ENCODE results near the gene PSMA1.

PSMA1 gene

GRCh38 chr11:14529321-14529720, 9.1 kb upstream of the PSMA1 start:
- Histone ChIP-seq H3K4me1 (ENCODE audit: insufficient read depth, low read length) (no peaks in the 10 kb centered on the region), H3K4me3 (ENCODE audit: low read depth in 1 of 2, low read length in 2 of 2) (no peak overlapping the region), H3K36me3 (ENCODE audit: insufficient read depth, low read length) (no peaks in the 10 kb centered on the region), H3K27me3 (ENCODE audit: control insufficient read depth in 1 of 2, insufficient read depth in 2 of 2, low read length in 2 of 2) (no peaks in the 10 kb centered on the region), H3K9ac (ENCODE audit: low read length) (no peak overlapping the region), H3K9me3 (ENCODE audit: low read length) (no peaks in the 10 kb centered on the region), H3K27ac (ENCODE audit: low read depth, low read length) (no peak overlapping the region)

DNA sequence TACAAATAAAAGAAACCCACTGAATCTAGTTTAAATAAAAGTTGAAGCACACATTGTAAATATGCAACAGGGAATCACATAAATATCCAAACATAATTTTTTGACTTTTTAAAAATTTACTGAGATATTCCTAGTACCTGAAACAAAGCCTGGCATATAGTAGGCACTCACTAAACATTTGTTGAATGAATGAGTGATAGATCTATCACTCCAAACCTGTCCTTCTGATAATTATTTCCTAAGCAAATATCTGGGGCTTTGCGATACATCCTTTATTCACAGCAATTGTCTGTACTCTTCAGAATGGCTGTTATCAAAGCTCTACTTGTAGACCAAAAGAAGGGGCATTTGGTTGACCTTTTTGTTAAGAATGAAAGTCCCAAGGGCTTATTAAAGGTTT, 2.6 kb upstream of the PSMA1 start:
- Histone ChIP-seq H3K9ac (ENCODE audit: low read length) (no peak overlapping the region), H3K27me3 (ENCODE audit: control insufficient read depth in 1 of 2, insufficient read depth in 2 of 2, low read length in 2 of 2) (no peaks in the 10 kb centered on the region), H3K4me3 (ENCODE audit: low read depth in 1 of 2, low read length in 2 of 2) (no peak overlapping the region), H3K36me3 (ENCODE audit: insufficient read depth, low read length) (no peaks in the 10 kb centered on the region), H3K27ac (ENCODE audit: low read depth, low read length) (no peak overlapping the region), H3K4me1 (ENCODE audit: insufficient read depth, low read length) (peaks cover 19% of the 10 kb centered on the region), H3K9me3 (ENCODE audit: low read length) (no peaks in the 10 kb centered on the region)

- Histone ChIP-seq H3K4me1 (ENCODE audit: insufficient read depth, low read length) (peaks cover 19% of the 10 kb centered on the region), H3K36me3 (ENCODE audit: insufficient read depth, low read length) (no peaks in the 10 kb centered on the region), H3K9ac (ENCODE audit: low read length) (no peak overlapping the region), H3K4me3 (ENCODE audit: low read depth in 1 of 2, low read length in 2 of 2) (no peak overlapping the region), H3K27ac (ENCODE audit: low read depth, low read length) (no peak overlapping the region), H3K27me3 (ENCODE audit: control insufficient read depth in 1 of 2, insufficient read depth in 2 of 2, low read length in 2 of 2) (no peaks in the 10 kb centered on the region), H3K9me3 (ENCODE audit: low read length) (no peaks in the 10 kb centered on the region)
These were observed 2.1 kb upstream of the PSMA1 start for GRCh38 chr11:14522245-14522644.

GRCh38 chr11:14520747-14521151, 563 bp upstream of the PSMA1 start:
- Histone ChIP-seq H3K4me1 (ENCODE audit: insufficient read depth, low read length) (peaks cover 19% of the 10 kb centered on the region), H3K36me3 (ENCODE audit: insufficient read depth, low read length) (peaks cover 5% of the 10 kb centered on the region), H3K9ac (ENCODE audit: low read length) (peak overlapping the region; percentile 63), H3K27ac (ENCODE audit: low read depth, low read length) (peak overlapping the region; percentile 93), H3K27me3 (ENCODE audit: control insufficient read depth in 1 of 2, insufficient read depth in 2 of 2, low read length in 2 of 2) (no peaks in the 10 kb centered on the region), H3K9me3 (ENCODE audit: low read length) (no peaks in the 10 kb centered on the region), H3K4me3 (ENCODE audit: low read depth in 1 of 2, low read length in 2 of 2) (peak overlapping the region; percentile 39 to 86)

GRCh38 chr11:14519597-14519916, 629 bp downstream of the PSMA1 start:
- Histone ChIP-seq H3K4me1 (ENCODE audit: insufficient read depth, low read length) (peaks cover 19% of the 10 kb centered on the region), H3K9me3 (ENCODE audit: low read length) (no peaks in the 10 kb centered on the region), H3K9ac (ENCODE audit: low read length) (peak overlapping the region; percentile 50), H3K27ac (ENCODE audit: low read depth, low read length) (peak overlapping the region; percentile 93), H3K27me3 (ENCODE audit: control insufficient read depth in 1 of 2, insufficient read depth in 2 of 2, low read length in 2 of 2) (no peaks in the 10 kb centered on the region), H3K4me3 (ENCODE audit: low read depth in 1 of 2, low read length in 2 of 2) (peak overlapping the region; percentile 72 to 86), H3K36me3 (ENCODE audit: insufficient read depth, low read length) (peaks cover 8% of the 10 kb centered on the region)

DNA sequence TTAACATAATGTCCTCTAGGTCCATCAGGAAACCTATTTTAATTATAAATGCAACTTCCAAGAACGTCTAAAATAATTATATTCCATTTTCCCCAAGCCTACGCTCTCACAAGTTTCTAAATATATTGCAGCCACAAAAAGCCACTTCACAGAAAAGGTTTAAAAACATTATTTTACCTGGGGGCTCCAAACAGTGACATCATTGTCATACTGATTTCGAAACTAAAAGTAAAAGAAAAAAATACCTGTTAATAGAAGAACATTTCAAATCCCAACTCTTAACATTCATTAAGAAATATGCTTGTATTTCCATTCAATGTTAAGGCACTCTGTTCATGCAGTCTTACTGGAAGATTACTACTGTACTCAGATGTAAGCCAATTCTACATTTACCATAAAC, 1.4 kb downstream of the PSMA1 start:
- Histone ChIP-seq H3K4me3 (ENCODE audit: low read depth in 1 of 2, low read length in 2 of 2) (peak overlapping the region; percentile 72 to 86), H3K9me3 (ENCODE audit: low read length) (no peaks in the 10 kb centered on the region), H3K9ac (ENCODE audit: low read length) (peak overlapping the region; percentile 50), H3K4me1 (ENCODE audit: insufficient read depth, low read length) (peaks cover 19% of the 10 kb centered on the region), H3K27ac (ENCODE audit: low read depth, low read length) (no peak overlapping the region), H3K27me3 (ENCODE audit: control insufficient read depth in 1 of 2, insufficient read depth in 2 of 2, low read length in 2 of 2) (no peaks in the 10 kb centered on the region), H3K36me3 (ENCODE audit: insufficient read depth, low read length) (peaks cover 13% of the 10 kb centered on the region)

- Histone ChIP-seq H3K36me3 (ENCODE audit: insufficient read depth, low read length) (peaks cover 53% of the 10 kb centered on the region), H3K27me3 (ENCODE audit: control insufficient read depth in 1 of 2, insufficient read depth in 2 of 2, low read length in 2 of 2) (no peaks in the 10 kb centered on the region), H3K4me1 (ENCODE audit: insufficient read depth, low read length) (peaks cover 8% of the 10 kb centered on the region), H3K9ac (ENCODE audit: low read length) (no peak overlapping the region), H3K27ac (ENCODE audit: low read depth, low read length) (no peak overlapping the region), H3K9me3 (ENCODE audit: low read length) (no peaks in the 10 kb centered on the region), H3K4me3 (ENCODE audit: low read depth in 1 of 2, low read length in 2 of 2) (no peak overlapping the region)
These were observed 6.4 kb downstream of the PSMA1 start for GRCh38 chr11:14513800-14514199.

DNA sequence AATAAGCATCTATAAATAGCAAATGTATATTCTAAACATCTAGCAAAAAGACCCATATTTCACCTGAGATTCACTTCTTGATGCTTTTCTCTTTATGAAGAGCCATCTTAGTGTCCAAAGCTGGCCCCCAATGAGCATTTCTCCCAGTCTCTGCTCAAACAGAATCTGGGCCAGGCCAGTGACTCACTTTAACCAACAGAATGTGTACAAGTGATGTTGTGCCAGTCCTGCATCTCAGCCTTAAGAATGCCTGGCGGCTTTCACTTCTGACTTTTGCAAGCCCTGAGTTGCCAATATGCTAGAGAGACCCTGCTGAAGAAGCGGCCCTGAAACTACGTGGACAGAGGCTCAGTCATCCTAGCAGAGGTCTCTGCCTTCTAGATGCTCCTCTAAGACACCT, 13.7 kb downstream of the PSMA1 start:
- H3K36me3 ChIP-seq (ENCODE audit: insufficient read depth, low read length) = peaks cover 59% of the 10 kb centered on the region
- no peaks in the 10 kb centered on the region for H3K9me3 ChIP-seq (ENCODE audit: low read length)
- H3K27ac ChIP-seq (ENCODE audit: low read depth, low read length) = no peak overlapping the region
- no peaks in the 10 kb centered on the region for H3K4me1 ChIP-seq (ENCODE audit: insufficient read depth, low read length)
- no peak overlapping the region for H3K9ac ChIP-seq (ENCODE audit: low read length)
- no peak overlapping the region for H3K4me3 ChIP-seq (ENCODE audit: low read depth in 1 of 2, low read length in 2 of 2)
- H3K27me3 ChIP-seq (ENCODE audit: control insufficient read depth in 1 of 2, insufficient read depth in 2 of 2, low read length in 2 of 2) = no peaks in the 10 kb centered on the region

DNA sequence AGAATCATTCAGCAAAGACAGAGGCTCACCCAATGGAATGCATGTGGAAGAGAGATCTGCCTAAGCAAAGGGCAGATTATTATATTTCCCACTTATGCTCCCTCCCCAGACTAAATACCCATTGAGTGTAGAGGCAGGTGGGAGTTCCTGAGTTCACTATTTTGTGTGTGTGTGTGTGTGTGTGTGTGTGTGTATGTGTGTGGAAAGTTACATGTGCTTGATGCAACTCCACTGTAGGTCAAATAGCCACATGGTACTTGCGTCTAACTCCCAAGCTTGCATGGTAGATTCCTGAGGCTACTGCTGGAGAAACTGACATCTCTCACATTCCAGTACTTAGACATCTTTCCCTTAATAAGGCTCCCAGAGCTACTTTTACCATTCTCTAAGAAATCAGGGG, 17.2 kb downstream of the PSMA1 start:
- Histone ChIP-seq H3K4me1 (ENCODE audit: insufficient read depth, low read length) (peaks cover 9% of the 10 kb centered on the region), H3K4me3 (ENCODE audit: low read depth in 1 of 2, low read length in 2 of 2) (no peak overlapping the region), H3K9ac (ENCODE audit: low read length) (no peak overlapping the region), H3K36me3 (ENCODE audit: insufficient read depth, low read length) (peaks cover 40% of the 10 kb centered on the region), H3K9me3 (ENCODE audit: low read length) (no peaks in the 10 kb centered on the region), H3K27me3 (ENCODE audit: control insufficient read depth in 1 of 2, insufficient read depth in 2 of 2, low read length in 2 of 2) (no peaks in the 10 kb centered on the region), H3K27ac (ENCODE audit: low read depth, low read length) (no peak overlapping the region)

DNA sequence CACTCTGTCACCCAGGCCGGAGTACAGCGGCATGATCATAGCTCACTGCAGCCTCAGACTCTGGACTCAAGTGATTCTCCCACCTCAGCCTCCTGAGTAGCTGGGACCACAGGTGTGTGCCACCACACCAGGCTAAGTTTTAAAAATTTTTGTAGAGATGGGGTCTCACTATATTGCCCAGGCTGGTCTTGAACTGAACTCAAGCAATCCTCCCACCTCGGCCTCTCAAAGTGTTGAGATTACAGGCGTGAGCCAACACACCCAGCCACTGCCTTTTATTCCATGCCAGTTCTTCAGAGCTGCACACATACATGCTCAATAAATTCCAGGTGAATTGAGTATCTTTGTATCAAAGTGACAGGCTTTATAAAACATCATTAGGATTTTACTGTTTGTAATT, 18.1 kb downstream of the PSMA1 start:
- Histone ChIP-seq H3K4me1 (ENCODE audit: insufficient read depth, low read length) (peaks cover 15% of the 10 kb centered on the region), H3K9ac (ENCODE audit: low read length) (no peak overlapping the region), H3K27ac (ENCODE audit: low read depth, low read length) (no peak overlapping the region), H3K9me3 (ENCODE audit: low read length) (no peaks in the 10 kb centered on the region), H3K27me3 (ENCODE audit: control insufficient read depth in 1 of 2, insufficient read depth in 2 of 2, low read length in 2 of 2) (no peaks in the 10 kb centered on the region), H3K4me3 (ENCODE audit: low read depth in 1 of 2, low read length in 2 of 2) (no peak overlapping the region), H3K36me3 (ENCODE audit: insufficient read depth, low read length) (peaks cover 41% of the 10 kb centered on the region)

DNA sequence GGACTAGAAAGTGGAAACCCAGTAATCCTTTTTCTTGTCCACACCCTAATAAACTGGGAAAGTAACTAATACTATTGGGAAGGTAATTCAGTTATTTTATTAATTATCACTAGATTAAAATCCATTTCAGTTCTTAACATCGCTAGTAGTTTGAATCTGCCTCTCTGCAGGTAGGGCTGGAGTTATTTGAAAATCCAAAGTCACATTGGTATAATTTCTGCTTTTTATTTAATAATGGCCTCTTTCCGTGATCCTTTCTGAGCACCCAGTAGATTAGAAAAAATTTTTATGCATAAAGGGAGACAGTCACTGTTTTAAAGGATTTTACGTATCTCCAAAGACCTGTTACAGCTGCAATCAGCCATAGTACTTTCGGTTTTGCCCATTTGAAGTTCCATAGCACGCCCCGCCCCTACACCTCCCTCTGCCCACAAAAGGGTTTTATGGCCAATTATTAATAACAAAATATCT, 20.0 kb downstream of the PSMA1 start:
- H3K27me3 ChIP-seq (ENCODE audit: control insufficient read depth in 1 of 2, insufficient read depth in 2 of 2, low read length in 2 of 2) = no peaks in the 10 kb centered on the region
- H3K27ac ChIP-seq (ENCODE audit: low read depth, low read length) = peak overlapping the region; percentile 79
- peaks cover 35% of the 10 kb centered on the region for H3K36me3 ChIP-seq (ENCODE audit: insufficient read depth, low read length)
- H3K4me3 ChIP-seq (ENCODE audit: low read depth in 1 of 2, low read length in 2 of 2) = peak overlapping the region; percentile 28 to 69
- peaks cover 23% of the 10 kb centered on the region for H3K4me1 ChIP-seq (ENCODE audit: insufficient read depth, low read length)
- peak overlapping the region; percentile 45 for H3K9ac ChIP-seq (ENCODE audit: low read length)
- H3K9me3 ChIP-seq (ENCODE audit: low read length) = no peaks in the 10 kb centered on the region

DNA sequence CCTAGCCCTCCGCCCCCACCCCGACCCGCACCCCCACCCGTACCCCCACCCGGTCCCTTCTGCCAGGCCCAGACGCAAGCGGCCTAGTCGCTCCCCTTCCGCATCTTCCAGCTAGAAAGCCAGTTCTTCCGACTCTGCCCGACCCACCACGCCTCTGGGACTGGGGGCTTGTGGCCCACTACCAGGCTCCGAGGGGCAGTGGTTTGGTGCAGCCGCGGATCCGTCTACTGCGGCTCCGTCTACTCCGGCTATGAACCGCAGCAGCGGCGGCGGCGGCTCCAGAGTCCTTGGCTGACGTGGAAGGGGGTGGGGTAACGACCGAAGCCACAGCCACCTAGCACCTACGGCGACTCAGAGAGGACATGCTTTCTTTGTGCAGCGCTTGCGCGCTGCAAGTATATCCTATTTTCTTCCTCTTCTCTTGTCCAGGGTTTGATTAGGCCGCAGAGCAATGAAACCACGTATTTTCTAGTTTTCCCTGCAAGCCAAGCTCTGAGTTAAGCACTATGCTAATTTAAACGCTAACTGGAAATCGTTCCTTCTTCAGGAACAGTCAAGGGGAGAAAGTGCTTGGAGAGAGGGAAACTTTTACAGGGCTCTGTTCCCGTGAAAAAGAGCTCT, 20.5 kb downstream of the PSMA1 start, which contains the start of gene COPB1:
Gene COPB1 (minus strand): TSS at position 252 of the 621 bp plus-strand sequence. CDS start 883 bp downstream, outside the sequence.
- Histone ChIP-seq H3K36me3 (ENCODE audit: insufficient read depth, low read length) (peaks cover 35% of the 10 kb centered on the region), H3K27ac (ENCODE audit: low read depth, low read length) (peak within 1 kb of the TSS; percentile 79), H3K4me3 (ENCODE audit: low read depth in 1 of 2, low read length in 2 of 2) (peak within 1 kb of the TSS; percentile 28 to 69), H3K27me3 (ENCODE audit: control insufficient read depth in 1 of 2, insufficient read depth in 2 of 2, low read length in 2 of 2) (no peaks in the 10 kb centered on the region), H3K9ac (ENCODE audit: low read length) (peak within 1 kb of the TSS; percentile 60), H3K9me3 (ENCODE audit: low read length) (no peaks in the 10 kb centered on the region), H3K4me1 (ENCODE audit: insufficient read depth, low read length) (peaks cover 23% of the 10 kb centered on the region)
